ENCODE results near the gene PTPRD.

- no peak for TF ChIP-seq CTCF (IDR thresholded peaks at IDR 0.05)
- TF ChIP-seq SIN3A (IDR thresholded peaks at IDR 0.05; ENCODE audit: borderline replicate concordance, insufficient read depth, low read depth, low read length) = no peak
- TF ChIP-seq POLR2AphosphoS5 (IDR thresholded peaks at IDR 0.05; ENCODE audit: low read depth, low read length) = no peak
- no peak for TF ChIP-seq REST (IDR thresholded peaks at IDR 0.05; ENCODE audit: insufficient read depth in 1 of 2, low read depth in 2 of 2, low read length in 1 of 2)
Observed at GRCh38 chr9:10341057-10341456, 271.7 kb downstream of the PTPRD start.
